SK-N-SH treated with all-trans-retinoic acid at 6 μM for 48 hours (cell line): Measurements from ENCODE around the gene CACNG1.

Experiments used
- RARB ChIP-seq: fragments of 250-450 bp; sonication (Bioruptor Pico); IDR thresholded peaks from 2 replicates; pipeline ENCODE4 v1.8.0; 2021; ENCODE audit warnings: mild to moderate bottlenecking, moderate library complexity
- TOX ChIP-seq: fragments of 250-450 bp; sonication (Bioruptor Pico); IDR thresholded peaks from 2 replicates; pipeline ENCODE4 v1.8.0; 2021; ENCODE audit warnings: mild to moderate bottlenecking, moderate library complexity, borderline replicate concordance
- ZFP3 ChIP-seq: fragments of 250-450 bp; sonication (Bioruptor Pico); IDR thresholded peaks from 2 replicates; pipeline ENCODE4 v1.5.0; 2020; ENCODE audit warnings: mild to moderate bottlenecking, moderate library complexity
- ZFP30 ChIP-seq: fragments of 450-650 bp; formaldehyde crosslinking; IDR thresholded peaks from 2 replicates; pipeline ENCODE4 v1.5.0; 2022; ENCODE audit warnings: mild to moderate bottlenecking, moderate library complexity
- ZNF70 ChIP-seq: fragments of 450-650 bp; formaldehyde crosslinking; IDR thresholded peaks from 2 replicates; pipeline ENCODE4 v1.5.0; 2020; ENCODE audit warnings: mild to moderate bottlenecking, moderate library complexity
- TF ChIP-seq, protein P1 (sequence below): fragments of 250-450 bp; sonication (Bioruptor Pico); IDR thresholded peaks from 2 replicates; pipeline ENCODE4 v1.8.0; 2021; ENCODE audit warnings: low read depth, mild to moderate bottlenecking, moderate library complexity, borderline replicate concordance

DNA sequence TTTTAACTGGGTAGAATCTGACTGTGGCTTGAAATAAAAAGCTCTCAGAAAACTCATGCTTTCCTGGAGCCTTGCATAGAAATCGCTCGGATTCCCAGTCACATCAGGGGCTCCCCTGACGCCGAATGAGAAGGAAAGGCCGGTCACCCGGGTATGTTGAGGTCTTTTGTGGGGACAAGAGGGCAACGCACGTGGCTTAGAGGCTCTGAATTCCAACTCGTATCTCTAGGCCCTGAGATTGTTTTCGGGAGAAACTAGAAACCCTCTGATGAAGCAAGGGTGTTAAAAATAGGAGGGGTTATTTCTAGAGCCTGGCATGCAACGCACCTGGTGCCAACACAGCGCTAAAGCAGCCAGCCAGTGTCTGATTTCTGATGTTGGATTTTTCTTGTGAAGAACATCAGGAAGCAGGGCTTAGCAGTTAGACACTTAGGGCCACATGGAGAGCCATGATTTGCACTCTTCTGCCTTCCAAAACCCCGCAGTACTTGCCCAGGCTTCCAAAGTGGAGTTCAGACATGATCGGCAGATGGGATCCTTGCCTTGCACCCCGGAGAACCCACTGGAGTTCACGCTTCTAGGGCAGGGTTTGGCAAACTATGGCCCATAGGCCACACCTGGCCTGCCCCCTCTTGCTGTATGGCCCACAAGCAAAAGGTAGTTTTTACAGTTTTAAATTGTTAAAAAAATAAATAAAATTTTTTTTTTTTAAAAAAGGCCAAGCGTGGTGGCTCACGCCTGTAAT is 12.6 kb downstream of the CACNG1 start:
- TF ChIP-seq ZFP30 (CRISPR knock-in tag): no peak
- TF ChIP-seq ZNF70 (CRISPR knock-in tag): no peak
- no peak for TF ChIP-seq TOX
- no peak for TF ChIP-seq ZFP3 (CRISPR knock-in tag)
- TF ChIP-seq, protein P1, sequence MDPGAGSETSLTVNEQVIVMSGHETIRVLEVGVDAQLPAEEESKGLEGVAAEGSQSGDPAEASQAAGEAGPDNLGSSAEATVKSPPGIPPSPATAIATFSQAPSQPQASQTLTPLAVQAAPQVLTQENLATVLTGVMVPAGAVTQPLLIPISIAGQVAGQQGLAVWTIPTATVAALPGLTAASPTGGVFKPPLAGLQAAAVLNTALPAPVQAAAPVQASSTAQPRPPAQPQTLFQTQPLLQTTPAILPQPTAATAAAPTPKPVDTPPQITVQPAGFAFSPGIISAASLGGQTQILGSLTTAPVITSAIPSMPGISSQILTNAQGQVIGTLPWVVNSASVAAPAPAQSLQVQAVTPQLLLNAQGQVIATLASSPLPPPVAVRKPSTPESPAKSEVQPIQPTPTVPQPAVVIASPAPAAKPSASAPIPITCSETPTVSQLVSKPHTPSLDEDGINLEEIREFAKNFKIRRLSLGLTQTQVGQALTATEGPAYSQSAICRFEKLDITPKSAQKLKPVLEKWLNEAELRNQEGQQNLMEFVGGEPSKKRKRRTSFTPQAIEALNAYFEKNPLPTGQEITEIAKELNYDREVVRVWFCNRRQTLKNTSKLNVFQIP (CRISPR knock-in tag): no peak
- TF ChIP-seq RARB (CRISPR knock-in tag): no peak
